GM18909 (cell line): ENCODE measurements around the gene PAX4.

Experiments used
- ATAC-seq: cut with Tn5 transposase; IDR thresholded peaks from one replicate; pipeline ENCODE4 v1.9.1; 2021; ENCODE audit warnings: mild to moderate bottlenecking; ENCODE audit not compliant: unreplicated experiment, poor library complexity

The PAX4 gene, protein sequence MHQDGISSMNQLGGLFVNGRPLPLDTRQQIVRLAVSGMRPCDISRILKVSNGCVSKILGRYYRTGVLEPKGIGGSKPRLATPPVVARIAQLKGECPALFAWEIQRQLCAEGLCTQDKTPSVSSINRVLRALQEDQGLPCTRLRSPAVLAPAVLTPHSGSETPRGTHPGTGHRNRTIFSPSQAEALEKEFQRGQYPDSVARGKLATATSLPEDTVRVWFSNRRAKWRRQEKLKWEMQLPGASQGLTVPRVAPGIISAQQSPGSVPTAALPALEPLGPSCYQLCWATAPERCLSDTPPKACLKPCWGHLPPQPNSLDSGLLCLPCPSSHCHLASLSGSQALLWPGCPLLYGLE

DNA sequence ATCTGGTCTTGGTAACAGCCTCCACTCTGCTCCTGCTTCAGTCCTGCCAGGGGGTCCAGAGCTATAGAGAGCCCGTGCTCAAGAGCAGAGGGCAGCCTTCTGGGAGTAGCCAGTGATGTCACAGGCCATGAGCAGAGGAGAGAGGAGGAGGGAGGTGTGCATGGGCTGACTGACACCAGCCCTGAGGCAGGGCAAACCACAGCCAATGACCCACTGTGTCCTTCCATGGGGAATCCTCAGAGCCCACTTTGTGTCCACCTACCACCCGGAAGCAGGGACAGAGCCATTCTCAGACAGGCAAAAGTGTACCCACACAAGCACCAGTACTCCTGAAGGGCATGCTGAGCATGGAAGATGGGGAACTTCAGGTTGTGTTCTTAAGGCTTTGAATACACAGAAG is at the start of gene PAX4:
PAX4 (minus strand) TSS at position 101 of the 400 bp plus-strand sequence. CDS start 2,214 bp downstream, outside the sequence.
- no peak for ATAC-seq

DNA sequence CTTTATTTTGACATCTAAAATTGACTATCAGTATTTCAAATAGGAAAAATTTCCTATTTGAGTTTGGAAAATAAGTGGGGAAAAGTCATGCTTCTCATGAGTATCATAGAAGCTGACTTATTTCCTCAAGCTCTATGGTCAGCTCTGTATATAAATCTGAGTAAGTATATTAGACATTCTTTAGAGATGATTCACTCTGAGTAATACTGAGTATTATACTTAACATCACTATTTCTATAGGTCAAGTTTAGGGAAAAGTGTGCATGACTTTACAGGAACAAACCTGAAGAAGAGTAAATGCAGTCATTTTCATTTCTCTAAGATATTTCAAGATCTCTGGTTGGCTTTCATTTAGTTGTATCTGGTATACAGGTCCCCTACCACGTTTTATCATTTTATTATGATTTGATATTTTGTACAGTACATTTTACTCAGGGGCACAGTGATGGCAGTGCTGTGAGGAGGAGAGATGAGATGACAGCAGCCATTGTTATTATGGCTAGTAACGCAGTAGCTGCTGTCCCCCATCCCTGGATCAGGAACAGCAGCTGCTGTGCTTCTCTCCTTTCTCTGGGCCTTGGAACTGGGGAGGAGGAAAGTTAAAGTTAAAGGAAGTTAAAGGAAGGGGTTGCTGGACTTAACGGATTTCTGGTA is 49.2 kb upstream of the PAX4 start:
- ATAC-seq = no peak

DNA sequence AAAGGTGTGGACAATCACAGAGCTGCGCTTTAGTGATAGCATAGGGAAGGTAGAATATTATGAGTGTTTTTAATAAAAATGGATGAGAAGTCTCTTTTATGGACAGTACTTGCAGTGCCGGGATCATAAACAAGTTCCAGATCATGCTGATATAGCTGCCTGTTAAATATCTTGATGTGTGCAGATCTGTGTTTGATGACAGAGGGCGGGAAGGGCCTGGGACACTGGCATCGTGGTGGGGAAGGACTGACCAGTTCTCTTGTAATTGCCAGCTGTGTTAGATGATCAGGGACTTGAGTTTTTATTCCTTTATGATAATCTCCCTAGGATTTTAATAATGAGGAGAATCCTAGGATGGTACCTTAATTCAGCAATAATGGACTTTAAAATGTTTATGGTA is 48.7 kb upstream of the PAX4 start:
- ATAC-seq = no peak

DNA sequence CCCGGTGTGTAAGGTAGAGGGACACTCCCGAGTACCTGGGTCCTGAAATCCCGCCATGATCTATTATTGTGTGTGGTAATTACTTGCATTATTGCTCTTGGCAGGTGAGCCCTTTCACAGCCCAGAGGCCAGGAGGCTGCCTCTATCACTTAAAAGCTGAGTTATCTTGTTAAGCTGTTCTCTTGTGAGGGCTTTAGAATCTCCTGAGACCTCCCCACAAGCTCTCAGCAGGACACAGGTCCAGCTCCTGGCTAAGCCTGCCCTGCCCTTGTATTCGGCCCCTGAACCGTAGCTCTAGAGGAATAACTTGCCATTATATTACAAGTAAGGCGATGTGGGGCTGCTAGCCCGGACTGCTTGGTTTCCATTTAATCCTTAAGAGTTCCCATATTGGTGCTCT is 48.0 kb upstream of the PAX4 start:
- no peak for ATAC-seq

DNA sequence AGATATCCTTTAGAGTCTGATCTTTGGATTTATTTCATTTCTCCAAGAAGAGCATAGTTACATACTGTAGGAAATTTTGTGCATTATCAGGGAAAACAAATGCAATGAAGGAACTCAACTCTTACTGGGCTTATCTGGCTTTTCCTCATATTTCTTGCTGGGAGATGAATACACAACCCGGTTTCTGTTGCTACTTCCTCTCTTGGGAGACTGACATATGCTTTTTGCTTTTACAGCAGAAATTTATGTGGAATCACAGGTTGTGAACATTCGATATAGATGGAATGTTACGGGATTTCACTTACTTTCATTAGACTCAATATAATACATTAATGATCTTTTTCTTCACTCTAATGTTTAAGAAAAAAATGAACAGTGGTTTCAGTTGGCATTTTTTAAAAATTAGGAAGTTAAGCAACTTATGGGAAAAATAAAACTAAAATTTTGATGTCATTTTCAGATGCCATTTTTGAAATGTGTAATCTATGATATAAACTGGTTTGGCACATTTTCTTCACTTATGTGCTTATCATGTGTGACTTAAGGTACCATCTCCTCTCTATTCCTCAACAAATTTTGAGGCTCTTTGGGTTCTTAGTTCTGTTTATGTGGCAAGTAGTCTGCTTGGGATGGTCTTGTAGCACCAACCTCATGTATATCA is 41.2 kb upstream of the PAX4 start:
- no peak for ATAC-seq

DNA sequence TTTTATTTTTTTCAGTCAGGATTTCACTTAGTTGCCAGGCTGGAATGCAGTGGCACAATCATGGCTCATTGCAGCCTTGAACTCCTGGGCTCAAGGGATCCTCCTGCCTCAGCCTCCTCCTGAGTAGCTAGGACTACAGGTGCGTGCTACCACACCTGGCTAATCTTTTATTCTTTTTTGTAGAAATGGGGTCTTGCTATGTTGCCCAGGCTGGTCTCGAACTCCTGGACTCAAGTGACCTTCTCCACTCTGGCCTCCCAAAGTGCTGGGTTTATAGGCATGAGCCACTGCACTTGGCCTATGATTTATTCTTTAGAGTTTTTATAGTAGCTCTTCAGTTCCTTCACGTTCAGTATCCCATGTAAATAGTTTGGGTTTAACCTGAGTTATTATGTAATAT is 39.6 kb upstream of the PAX4 start:
- no peak for ATAC-seq

DNA sequence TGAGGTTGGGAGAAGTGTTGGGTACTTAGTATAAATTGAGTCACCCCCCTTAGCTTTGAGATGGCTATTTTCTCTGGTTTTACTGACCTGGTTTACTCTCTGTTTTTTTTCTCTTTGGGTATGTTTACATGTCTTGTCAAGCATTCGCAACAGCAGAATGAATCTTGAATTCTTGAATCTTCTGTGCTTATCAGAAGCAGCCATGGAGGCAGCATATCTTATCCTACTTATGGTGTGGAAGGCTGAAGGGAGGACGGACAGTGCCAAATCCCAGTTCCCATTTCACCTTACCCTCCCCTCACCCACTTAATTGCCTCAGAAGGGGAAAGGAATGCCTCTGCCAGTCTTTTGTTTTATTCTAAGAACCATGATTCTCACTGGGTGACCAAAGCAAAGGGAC is 37.8 kb upstream of the PAX4 start:
- no peak for ATAC-seq

DNA sequence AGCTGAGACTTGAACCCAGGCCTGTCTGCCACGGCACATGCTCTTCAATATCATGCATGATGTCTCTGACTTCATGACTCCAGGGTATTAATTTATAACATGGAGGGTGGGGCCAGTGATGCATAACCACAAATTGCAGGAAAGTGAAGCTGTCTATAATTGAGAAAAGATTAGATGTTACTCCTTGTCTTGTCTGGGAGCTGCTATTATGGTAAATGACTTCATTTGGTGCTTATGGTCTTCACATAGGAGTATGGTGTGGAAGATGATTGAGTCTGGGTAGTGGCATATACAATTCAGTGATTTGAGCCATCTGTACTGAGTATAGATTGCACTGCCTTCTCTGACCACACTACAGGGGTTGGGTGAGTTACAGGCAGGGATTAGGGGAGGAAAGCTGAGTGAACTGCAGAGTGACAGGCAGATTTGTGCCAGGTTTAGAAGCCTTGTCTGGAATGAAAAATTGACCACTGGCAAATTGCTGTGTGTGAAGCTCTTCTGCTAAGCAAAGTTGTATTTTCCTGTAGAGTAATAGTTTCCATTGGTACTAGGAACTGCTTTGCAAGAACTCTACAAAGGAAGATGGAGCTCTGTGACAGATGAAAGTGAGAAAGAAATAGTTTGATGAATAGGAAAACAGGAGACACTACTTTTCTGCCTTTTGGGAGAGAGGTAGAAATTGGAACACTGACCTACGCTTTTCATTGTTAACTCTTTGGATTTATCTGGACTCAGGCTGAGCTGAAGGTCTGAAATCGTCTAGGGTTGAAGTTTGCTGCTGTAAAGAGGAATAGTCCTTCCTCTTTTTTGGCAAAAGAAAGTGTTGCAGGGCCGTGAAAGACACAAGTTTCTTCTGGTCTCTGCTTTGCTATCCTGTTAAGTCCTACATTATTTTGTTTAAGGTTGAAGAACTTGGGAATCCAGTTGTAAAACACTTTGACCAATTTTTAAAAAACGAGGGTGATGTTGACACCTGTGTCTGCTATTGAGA is 36.8 kb upstream of the PAX4 start:
- ATAC-seq = no peak

DNA sequence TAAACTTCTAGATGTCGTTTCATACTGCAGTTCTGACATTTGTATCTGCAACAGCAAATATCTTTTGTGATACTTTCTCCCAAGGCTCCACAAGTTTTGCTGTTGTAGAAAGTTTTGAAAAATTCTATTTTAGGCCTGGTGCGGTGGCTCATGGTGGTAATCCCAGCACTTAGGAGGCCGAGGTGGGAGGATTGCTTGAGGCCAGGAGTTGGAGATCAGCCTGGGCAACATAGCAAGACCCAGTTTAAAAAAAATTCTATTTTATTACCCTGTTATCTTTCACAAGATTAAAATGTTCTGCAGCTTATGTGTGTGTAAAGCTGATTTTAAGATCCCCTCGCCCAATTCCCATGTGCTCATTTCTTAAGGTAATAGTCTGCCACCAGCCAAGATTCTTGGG is 35.5 kb upstream of the PAX4 start:
- no peak for ATAC-seq

DNA sequence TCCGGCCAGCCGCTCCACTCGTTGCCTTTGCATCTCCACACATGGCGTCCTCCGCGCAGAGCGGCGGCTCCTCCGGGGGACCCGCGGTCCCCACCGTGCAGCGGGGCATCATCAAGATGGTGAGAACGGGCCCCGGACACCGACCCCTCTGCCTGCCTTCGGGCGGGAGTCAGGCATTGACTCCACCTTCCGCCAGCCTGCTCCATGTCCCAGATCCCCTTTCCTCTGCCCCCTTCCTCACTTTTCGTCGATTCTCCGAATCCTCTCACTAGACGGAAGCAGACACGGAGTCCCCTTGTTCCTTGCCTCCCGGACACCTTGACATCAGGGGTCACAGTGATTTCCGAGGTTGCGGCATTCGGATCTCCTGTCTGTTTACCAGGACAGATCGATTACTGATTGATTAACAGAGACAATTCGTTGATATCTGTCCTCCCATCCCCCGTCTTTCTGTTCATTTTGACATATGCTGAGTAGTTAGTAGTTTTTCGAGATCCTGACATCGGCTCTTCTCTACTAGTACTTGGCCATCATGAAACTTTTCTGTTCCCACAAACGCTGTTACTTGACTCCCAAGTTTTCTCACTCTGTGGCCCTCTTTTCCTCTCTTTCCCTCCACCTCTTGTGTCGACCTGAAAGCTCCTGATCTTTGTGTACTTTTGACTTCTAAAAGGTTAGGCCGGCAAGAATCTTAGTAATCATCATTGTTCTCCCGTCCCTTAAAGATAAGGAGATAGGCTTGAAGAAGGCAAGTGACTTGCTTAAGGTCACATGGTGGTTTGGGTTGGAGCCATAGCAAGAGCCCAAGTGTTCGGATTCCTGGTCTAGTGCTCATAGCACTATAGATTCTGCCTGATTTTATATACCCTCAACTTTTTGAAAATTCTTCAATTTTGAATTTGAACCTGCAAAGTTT is 34.6 kb upstream of the PAX4 start:
- peak; percentile 17 for ATAC-seq

DNA sequence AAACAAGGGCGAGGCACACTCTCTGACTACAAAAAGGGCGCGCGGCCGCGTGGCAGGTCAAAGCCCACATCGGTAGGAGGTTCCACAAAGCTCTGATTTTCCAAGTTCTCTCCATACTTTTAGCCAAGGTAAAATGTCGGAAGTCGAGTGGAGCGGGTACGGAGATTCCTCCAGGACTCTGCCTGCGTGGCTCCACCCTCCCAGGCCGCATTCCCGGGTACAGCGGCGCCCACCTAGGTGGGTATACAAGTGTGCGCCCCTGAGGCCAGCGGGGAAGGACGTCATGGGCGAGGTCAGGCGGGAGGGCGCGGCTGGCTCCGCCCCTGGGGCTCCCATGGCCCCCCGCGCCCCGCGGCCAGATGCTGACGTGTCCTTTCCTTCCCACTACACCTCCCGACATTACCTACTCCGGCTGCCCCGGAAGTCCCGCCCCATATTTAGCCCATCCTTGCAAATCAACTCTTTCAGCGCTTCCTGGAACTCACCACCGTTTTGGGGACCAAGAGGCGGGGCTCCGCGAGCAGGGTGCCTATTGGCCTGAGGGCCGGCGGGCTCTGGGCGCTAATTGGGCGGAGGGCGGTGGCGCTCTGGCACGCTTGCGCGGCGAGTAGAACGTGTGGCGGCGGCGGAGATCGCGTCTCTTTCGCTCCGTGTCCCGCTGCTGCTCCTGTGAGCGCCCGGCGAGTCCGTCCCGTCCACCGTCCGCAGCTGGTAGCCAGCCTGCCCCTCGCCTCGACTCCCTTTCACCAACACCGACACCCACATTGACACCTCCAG is 33.8 kb upstream of the PAX4 start, which contains the start of gene SND1:
SND1 (plus strand) TSS at position 639 of the 777 bp plus-strand sequence. CDS start 180 bp downstream, outside the sequence.
- peak; percentile 96 for ATAC-seq

DNA sequence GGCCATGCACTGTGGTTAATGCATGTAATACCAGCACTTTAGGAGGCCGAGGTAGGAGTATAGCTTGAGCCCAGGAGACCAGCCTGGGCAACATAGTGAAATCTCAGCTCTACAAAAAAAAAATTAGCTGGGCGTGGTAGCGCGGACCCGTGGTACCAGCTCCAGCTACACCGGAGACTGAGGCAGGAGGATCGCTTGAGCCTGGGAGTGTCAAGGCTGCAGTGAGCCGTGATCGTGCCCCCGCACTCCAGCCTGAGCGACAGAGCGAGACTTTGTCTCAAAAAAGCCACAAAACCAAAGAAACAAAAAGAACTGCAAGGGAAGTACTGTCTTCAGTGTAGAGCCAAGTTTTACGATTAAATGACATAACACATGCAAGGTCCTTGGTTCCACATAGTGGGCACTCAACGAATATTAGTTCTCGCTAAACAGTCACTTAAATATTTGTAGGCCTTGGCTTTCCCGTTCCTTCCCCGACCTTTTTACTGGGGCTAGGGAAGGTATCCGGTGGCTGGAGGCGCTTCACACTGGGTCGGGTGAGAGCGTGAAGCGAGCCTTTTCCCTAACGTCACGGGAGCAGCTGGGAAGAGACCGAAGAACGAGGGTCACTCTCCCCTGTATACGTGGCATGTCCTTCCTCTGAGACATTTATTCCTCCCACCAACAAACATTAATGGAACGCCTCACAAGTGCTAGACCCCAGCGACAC is 33.1 kb upstream of the PAX4 start:
- no peak for ATAC-seq

DNA sequence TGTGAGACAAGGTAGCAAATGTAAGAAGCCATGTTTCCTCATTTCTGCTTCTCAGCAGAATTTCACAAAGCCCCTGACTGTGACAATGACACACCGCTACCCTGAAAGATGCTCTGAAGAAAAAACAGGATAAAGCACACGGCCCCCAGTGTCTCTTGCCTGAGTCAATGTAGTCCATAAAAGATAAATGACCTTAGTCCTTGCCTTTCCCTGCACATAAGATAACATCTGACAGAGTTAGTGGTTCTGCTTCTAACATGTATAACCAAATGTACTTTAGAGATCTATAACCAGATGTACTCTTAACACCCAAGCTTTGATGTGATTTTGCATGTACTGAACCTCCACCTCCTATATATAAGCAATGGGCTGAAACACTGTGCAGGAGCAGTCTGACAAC is 31.0 kb upstream of the PAX4 start:
- no peak for ATAC-seq

DNA sequence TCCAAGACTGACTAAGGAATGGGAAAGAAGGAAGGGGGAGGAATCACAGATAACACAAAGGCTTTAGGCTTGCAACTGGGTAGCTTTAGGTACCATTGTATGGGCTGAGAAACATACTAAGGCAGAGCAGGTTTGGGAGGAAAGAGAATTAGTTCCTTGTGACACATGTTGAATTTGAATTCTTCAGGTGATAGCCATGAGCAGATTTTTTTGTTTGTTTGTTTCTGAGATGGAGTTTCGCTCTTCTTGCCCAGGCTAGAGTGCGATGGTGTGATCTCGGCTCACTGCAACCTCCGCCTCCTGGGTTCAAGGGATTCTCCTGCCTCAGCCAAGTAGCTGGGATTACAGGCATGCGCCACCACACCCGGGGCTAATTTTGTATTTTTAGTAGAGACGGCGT is 29.7 kb upstream of the PAX4 start:
- no peak for ATAC-seq

DNA sequence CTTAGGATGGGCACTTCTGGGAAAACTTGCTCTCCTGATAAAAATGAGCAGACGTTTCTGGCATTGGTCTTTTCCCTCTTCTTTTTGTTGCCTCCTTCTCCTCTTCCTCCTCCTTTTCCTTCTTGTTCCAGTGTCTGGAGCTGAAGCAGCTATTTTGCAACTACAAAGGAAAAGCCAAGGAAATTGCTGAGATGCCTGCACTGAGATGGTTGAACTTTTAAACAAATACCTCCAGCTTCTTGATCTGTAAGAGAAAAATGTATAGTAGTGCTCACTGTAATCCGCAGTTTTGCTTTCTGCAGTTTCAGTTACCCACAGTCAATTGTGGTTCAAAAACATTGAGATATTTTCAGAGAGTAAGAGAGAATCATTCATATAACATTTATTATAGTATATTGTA is 26.5 kb upstream of the PAX4 start:
- ATAC-seq = no peak

DNA sequence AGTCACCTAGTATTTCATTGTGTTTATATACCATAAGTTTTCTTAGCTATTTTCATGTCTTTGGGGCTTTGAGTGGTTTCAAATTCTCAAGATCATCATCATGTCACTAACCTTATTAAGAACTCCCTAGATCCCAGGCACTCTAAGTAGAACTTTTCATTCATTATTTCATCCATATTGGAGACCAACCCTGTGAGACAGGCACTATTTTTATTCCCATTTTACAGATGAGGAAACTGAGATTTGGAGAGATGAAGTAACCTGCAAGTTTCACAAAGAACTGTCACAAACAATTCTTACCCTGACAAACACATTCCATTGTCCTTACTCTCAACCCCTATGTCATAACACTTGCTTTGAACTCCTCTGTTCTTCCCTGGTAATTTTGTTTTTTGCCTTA is 20.3 kb upstream of the PAX4 start:
- ATAC-seq = no peak

DNA sequence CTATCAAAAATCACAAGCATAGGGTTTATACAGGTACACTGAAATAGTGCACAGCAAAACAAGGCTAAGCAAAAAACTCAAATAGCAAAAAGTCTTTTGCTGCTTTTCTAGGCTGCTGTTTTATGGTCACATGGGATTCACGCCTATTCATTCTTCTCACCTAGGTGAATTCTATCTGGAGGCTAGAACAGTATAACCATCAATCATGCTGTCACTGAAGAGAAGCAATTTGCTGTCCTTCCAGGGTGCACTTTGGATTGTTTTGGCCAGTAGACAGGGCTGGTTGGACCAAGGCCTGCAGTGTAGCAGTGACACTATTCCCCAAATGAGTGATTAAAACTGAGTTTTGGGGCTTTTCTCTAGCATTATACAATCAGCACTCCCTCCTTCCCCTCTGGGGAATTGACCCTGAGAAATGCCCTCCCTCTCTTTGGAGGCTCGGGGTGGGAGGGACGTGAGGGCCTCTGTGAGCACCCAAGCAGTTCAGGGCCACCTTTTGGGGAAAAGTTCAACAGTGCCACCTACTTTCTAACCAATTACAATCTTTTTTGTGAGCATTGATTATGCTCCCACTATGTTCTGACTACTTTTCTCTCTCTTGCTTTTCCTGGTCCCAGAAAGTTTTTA is 17.8 kb upstream of the PAX4 start:
- no peak for ATAC-seq
